Retinal pigment epithelial cell (primary cell): Measurements from ENCODE around the gene MTX1.
"Not testable (repeated sequence)": the region's sequence is repeated elsewhere in the genome, so short reads cannot be mapped to it uniquely, and the experiment has no call there.

Experiments
- DNase-seq: peaks from one replicate; pipeline ENCODE4 v3.0.0-alpha.2; 2010; ENCODE audit warnings: low read depth
- H3K4me3 ChIP-seq: 2 replicates; pipeline ENCODE4 v1.5.1; 2011; ENCODE audit warnings: mild to moderate bottlenecking, low read length, control low read depth, moderate library complexity
- CTCF ChIP-seq: conservative IDR thresholded peaks from 2 replicates; pipeline ENCODE4 v1.5.1; 2011; ENCODE audit warnings: low read depth, low read length, control low read depth, inconsistent platforms

The MTX1 gene

GRCh38 chr1:155208541-155209311 is at the start of gene MTX1:
Gene MTX1 (plus strand): TSS chr1:155208695. CDS start chr1:155208805, 110 bp downstream.
- H3K4me3 ChIP-seq: peak within 1 kb of the TSS; percentile 91
- TF ChIP-seq CTCF: no peak

GRCh38 chr1:155158991-155159390 is 49.5 kb upstream of the MTX1 start:
- DNase-seq: no peak
- H3K4me3 ChIP-seq: no peak overlapping the region
- no peak for TF ChIP-seq CTCF

More at GRCh38 chr1:155208541-155209311, at the start of gene MTX1:
- no peak for DNase-seq

- no peak overlapping the region for H3K4me3 ChIP-seq
- DNase-seq: no peak
- no peak for TF ChIP-seq CTCF
These were observed 48.4 kb upstream of the MTX1 start for GRCh38 chr1:155160128-155160527.

GRCh38 chr1:155162631-155163030 is 45.9 kb upstream of the MTX1 start:
- DNase-seq, H3K4me3 ChIP-seq: not testable (repeated sequence)

- DNase-seq: not testable (repeated sequence)
These were observed 44.7 kb upstream of the MTX1 start for GRCh38 chr1:155163785-155164184.

GRCh38 chr1:155164625-155165024 is 43.9 kb upstream of the MTX1 start:
- H3K4me3 ChIP-seq, DNase-seq: not testable (repeated sequence)

More at GRCh38 chr1:155163785-155164184, 44.7 kb upstream of the MTX1 start:
- H3K4me3 ChIP-seq: not testable (repeated sequence)

- DNase-seq: no peak
- no peak for TF ChIP-seq CTCF
- no peak overlapping the region for H3K4me3 ChIP-seq
These were observed 42.4 kb upstream of the MTX1 start for GRCh38 chr1:155166051-155166470.

- no peak for TF ChIP-seq CTCF
- no peak for DNase-seq
- H3K4me3 ChIP-seq: no peak overlapping the region
These were observed 41.9 kb upstream of the MTX1 start for GRCh38 chr1:155166471-155167165.
